Thoracic aorta (tissue), 2 donors: ENCODE measurements around the gene SHC1. TPM values are rescaled to one million over a fixed set of nuclear protein-coding genes. Genes with fewer than 3 reads are reported as not detected.

Experiments used
- ATAC-seq: fragments of 150-250 bp; one replicate; pipeline ENCODE4 v1.8.0; 2017; ENCODE audit warnings: low read depth; ENCODE audit not compliant: insufficient number of reproducible peaks, low FRiP score
- DNase-seq: peaks from one replicate; pipeline ENCODE4 v3.0.0-alpha.2; 2020; ENCODE audit warnings: low spot score
- H3K27ac ChIP-seq, 2 donors: fragments of 200-600 bp; sonication (generic); 1 replicate in 1 of 2; 2 replicates in 1 of 2; pipeline ENCODE4 v1.5.1; 2016; ENCODE audit warnings: mild to moderate bottlenecking in 2 of 2, moderate library complexity in 2 of 2
- H3K27me3 ChIP-seq: fragments of 200-600 bp; sonication (generic); replicated peaks from 2 replicates; pipeline ENCODE4 v1.6.0; 2016; ENCODE audit warnings: mild to moderate bottlenecking; ENCODE audit not compliant: insufficient read depth
- H3K36me3 ChIP-seq: fragments of 200-600 bp; sonication (generic); one replicate; pipeline ENCODE4 v1.5.1; 2016
- H3K4me1 ChIP-seq, 2 donors: fragments of 200-600 bp; sonication (generic); 1 replicate in 1 of 2; 2 replicates in 1 of 2; pipeline versions ENCODE4 v1.5.1 to v1.6.0; 2016; ENCODE audit warnings: low read depth in 2 of 2, mild to moderate bottlenecking in 1 of 2; ENCODE audit not compliant: control insufficient read depth in 1 of 2
- H3K4me3 ChIP-seq: fragments of 200-600 bp; sonication (generic); 2 replicates; pipeline ENCODE4 v1.5.1; 2016; ENCODE audit warnings: mild to moderate bottlenecking
- H3K9me3 ChIP-seq: fragments of 200-600 bp; sonication (generic); 2 replicates; pipeline ENCODE4 v1.5.1; 2016
- total RNA-seq, 2 donors: library from RNA; depleted of rRNA; stranded (reverse); fragments of >200 nt; gene quantifications; one replicate each; pipeline versions ENCODE4 v1.1.0 to v1.2.3, GENCODE V29; 2016
- TF ChIP-seq, protein P1 (sequence below): fragments of 200-600 bp; sonication (generic); IDR thresholded peaks from one replicate; pipeline ENCODE4 v1.5.1; 2019; ENCODE audit warnings: antibody characterized with exemption

The SHC1 gene
- total RNA-seq, 2 donors from 2014 or later = 129 to 174 TPM

DNA sequence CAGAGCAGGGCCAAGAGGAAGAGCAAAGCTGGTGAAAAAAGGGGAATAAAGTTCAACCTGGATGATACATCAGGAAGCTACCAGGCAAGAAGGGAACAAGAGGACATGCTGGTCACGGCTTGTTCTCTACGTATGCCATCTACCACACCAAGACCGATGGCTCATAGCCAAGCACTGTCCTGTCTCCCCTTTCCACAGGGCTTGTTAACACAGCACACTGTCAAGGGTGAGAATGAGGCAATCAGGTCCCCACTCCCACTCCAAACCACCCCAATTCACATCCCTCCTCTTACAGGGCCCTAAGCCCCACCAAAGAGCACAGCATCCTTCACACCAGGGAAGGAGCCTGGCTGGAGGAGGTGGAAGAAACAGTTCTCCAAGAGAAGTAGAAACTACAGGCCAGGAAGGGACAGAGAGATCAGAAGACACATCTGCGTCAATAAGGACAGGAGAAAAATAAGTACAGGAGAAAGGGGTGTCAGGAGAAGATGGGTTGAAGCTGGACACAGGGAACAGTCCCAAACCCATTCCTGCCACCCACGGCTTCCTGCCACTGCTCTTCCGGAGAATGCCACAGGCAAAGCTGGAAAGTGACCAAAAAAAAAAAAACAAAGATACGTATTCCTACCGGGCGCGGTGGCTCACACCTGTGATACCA lies 923 bp upstream of the SHC1 start:
- ATAC-seq = no peak
- peak; percentile 29 for DNase-seq
- peak overlapping the region; percentile 83 for H3K4me3 ChIP-seq
- peaks cover 11% of the 10 kb centered on the region for H3K36me3 ChIP-seq
- no peaks in the 10 kb centered on the region for H3K27me3 ChIP-seq
- H3K27ac ChIP-seq = peak overlapping the region; percentile 98 to 99
- TF ChIP-seq, protein P1, sequence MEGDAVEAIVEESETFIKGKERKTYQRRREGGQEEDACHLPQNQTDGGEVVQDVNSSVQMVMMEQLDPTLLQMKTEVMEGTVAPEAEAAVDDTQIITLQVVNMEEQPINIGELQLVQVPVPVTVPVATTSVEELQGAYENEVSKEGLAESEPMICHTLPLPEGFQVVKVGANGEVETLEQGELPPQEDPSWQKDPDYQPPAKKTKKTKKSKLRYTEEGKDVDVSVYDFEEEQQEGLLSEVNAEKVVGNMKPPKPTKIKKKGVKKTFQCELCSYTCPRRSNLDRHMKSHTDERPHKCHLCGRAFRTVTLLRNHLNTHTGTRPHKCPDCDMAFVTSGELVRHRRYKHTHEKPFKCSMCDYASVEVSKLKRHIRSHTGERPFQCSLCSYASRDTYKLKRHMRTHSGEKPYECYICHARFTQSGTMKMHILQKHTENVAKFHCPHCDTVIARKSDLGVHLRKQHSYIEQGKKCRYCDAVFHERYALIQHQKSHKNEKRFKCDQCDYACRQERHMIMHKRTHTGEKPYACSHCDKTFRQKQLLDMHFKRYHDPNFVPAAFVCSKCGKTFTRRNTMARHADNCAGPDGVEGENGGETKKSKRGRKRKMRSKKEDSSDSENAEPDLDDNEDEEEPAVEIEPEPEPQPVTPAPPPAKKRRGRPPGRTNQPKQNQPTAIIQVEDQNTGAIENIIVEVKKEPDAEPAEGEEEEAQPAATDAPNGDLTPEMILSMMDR = no peak
- H3K4me1 ChIP-seq = peaks cover 36 to 57% of the 10 kb centered on the region in 2 donors
- no peaks in the 10 kb centered on the region for H3K9me3 ChIP-seq

DNA sequence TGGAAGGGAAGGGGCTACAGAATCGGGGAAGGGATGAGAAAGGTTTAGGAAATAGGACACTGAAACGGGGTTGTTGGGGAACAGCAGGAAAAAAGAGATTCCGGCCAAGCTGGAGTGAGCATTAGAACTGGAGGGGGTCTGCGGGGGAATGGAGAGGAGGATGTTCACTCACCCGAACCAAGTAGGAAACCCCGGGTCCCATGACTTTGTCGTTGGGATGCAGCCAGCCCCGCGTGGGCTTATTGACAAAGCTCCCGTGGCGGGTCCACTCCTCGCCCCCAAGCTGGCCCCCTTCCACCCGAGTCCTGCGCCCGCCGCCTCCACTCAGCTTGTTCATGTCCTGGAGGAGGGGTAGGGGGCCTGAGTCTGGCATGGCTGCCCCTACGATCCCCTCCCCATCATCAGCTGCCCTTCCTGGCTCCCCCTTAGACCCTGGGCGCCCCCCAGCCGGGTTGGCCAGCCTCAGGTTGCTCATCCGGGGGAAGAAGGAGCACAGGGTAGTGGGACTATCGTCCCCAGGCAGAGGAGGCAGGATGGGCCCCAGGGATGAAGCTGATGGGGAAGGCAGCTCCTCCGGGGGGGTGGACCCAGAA lies 591 bp downstream of the SHC1 start:
- Histone ChIP-seq H3K9me3 (no peaks in the 10 kb centered on the region), H3K27ac (peak overlapping the region; percentile 98 to 99), H3K27me3 (no peaks in the 10 kb centered on the region), H3K4me3 (peak overlapping the region; percentile 83), H3K4me1 (peaks cover 33 to 51% of the 10 kb centered on the region in 2 donors), H3K36me3 (peaks cover 23% of the 10 kb centered on the region)
- DNase-seq = no peak
- TF ChIP-seq, protein P1 = no peak
- no peak for ATAC-seq

DNA sequence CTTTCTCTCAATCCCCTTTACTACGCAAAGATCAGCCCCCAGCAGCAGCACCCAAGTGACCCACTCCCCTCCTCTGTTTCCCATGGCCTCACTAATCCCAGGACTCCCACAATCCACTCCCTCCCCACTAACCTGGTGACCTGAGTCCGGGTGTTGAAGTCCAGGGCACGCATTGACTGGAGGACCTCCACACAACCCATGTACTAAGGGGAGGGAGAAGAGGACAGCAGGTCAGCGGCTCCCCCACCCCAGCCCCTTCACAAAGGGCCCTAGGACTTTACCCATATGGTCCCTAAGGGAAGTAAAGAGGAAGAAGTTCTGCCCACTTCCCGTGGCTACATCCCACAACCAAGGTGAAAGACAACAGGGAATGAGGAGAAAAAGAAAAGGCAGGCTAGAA lies 1.3 kb downstream of the SHC1 start:
- TF ChIP-seq, protein P1 = no peak
- ATAC-seq = no peak
- Histone ChIP-seq H3K36me3 (peaks cover 28% of the 10 kb centered on the region), H3K27ac (peak overlapping the region; percentile 98 to 99), H3K9me3 (no peaks in the 10 kb centered on the region), H3K27me3 (no peaks in the 10 kb centered on the region), H3K4me1 (peaks cover 33 to 51% of the 10 kb centered on the region in 2 donors), H3K4me3 (peak overlapping the region; percentile 83)
- no peak for DNase-seq

DNA sequence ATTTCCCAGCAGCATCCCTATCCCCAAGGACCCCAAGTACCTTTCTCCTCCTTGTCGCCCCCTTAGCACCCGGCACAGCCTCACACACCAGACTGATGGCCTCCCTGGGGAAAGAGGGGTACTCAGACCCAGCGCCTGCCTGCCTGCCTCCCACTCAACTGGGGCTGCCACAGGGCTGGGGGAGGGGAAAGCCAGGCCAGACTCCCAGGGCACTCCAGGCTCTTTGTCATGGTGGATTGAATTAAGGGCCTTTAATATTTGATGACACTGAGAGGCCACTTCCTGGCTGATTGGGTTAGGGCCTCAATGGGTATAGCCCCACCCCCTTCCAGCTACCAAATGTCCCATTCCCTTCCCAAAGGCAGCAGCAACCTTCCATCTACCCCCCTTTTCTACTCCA lies 1.8 kb downstream of the SHC1 start:
- H3K27me3 ChIP-seq = no peaks in the 10 kb centered on the region
- H3K9me3 ChIP-seq = no peaks in the 10 kb centered on the region
- DNase-seq = no peak
- H3K4me3 ChIP-seq = no peak overlapping the region
- TF ChIP-seq, protein P1 = no peak
- no peak for ATAC-seq
- H3K27ac ChIP-seq = peak overlapping the region; percentile 98 to 99
- H3K4me1 ChIP-seq = peaks cover 33 to 51% of the 10 kb centered on the region in 2 donors
- H3K36me3 ChIP-seq = peaks cover 33% of the 10 kb centered on the region

DNA sequence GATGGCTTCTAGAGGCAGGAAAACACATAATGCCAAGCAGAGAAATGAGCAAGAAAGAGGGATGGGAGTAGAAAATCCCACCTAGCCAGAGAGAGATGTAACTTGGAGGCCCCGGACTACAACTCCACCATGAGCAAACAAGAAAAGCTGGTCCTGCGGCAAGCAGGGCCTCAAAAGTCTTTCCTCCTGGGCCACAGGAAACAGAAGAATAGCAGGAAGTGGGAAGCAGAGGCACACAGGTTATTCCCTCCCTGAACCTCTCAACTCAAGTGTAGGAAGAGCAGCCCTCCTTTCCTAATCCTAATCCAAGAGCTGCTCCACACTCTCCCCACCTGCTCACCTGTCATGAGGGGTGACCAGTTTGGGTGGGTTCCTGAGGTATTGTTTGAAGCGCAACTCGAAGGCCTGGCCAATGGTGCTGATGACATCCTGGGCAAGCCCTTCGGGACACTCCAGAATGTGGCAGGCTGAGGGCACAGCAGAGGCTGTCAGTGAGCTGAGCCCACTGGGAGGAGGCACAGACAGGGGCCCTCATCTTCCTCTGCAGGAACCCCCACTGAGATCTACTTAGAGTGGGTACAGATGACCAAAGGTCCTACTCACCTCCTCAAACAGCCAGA lies 3.1 kb downstream of the SHC1 start:
- Histone ChIP-seq H3K4me1 (peaks cover 35 to 48% of the 10 kb centered on the region in 2 donors), H3K27ac (peak overlapping the region in 1 of 2 donors; percentile 24)
- ATAC-seq = no peak

More for the DNA sequence above, 3.1 kb downstream of the SHC1 start:
- peaks cover 33% of the 10 kb centered on the region for H3K36me3 ChIP-seq
- H3K4me3 ChIP-seq = no peak overlapping the region
- H3K9me3 ChIP-seq = no peaks in the 10 kb centered on the region
- H3K27me3 ChIP-seq = no peaks in the 10 kb centered on the region
- TF ChIP-seq, protein P1 = no peak
- no peak for DNase-seq
